GM18909 (cell line): ENCODE data around the gene SSMEM1.
"Not testable (repeated sequence)": the region's sequence is repeated elsewhere in the genome, so short reads cannot be mapped to it uniquely, and the experiment has no call there.

Experiments
- ATAC-seq: cut with Tn5 transposase; IDR thresholded peaks from one replicate; pipeline ENCODE4 v1.9.1; 2021; ENCODE audit warnings: mild to moderate bottlenecking; ENCODE audit not compliant: unreplicated experiment, poor library complexity

SSMEM1 gene, protein sequence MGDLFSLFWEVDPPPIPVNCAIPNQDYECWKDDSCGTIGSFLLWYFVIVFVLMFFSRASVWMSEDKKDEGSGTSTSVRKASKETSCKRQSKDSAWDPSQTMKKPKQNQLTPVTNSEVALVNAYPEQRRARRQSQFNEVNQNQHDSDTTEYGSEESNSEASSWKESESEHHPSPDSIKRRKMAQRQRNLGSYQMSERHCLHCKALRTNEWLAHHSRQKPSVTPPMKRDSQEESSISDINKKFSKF

GRCh38 chr7:130207642-130208041 lies at the start of gene SSMEM1:
SSMEM1 (plus strand) TSS chr7:130207860; CDS start chr7:130207911, 51 bp downstream.
- ATAC-seq = no peak

DNA sequence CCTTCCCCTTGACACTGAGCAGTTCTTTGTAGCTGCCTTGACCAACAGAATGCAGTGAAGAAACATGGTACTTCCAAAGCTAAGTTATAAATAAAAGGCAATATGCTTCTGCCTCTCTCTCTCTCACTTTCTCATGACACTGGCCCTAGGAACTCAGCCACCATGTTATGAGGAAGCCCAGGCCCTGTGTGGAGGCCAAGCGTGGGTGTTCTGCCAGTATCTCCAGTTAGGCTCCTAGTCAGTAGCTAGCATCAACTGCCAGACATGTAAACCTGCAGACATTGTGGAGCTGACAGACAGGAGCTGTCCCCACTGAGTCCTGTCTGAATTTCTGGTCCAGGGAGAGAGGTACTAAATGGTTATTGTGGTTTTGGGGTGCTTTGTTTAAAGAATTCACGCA lies 47.6 kb upstream of the SSMEM1 start:
- no peak for ATAC-seq

DNA sequence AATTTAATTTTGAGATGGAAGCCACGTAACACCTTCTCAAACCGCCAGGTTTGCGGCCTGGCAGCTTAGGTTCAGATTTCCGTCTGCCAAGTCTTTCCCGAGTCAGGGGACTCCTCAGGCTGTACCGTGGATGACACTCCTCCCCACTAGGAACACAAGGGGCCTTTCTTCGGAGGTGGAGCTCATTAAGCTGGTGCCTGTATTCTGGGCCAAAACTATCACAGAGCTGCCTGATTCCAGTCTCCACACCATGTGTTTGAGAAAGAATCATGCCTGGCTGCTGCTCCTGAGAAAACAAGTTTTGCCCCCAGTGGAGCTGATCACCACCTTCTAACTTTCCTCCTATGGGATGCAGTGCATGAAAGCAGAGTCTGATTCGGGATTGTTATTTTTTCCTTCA lies 47.2 kb upstream of the SSMEM1 start:
- ATAC-seq = no peak

DNA sequence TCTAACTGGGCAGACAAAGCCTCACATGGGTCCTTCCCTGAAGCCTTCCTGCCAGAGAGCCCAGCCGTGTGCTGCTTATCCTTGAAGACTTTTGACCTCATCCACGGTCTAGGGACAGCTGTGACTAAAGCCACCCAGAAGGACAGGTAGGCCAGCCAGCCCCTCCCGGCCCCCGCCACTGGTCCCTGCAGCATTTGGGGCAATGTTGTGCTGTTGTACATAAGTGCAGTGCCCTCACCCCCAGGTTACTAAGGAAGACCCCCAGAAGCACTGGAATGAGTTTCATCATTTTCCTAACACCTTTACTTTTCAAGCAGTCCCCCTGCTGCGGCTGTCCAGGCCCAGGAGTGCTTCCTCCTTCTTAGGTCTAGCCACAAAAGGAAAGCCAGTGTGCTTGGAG lies 45.5 kb upstream of the SSMEM1 start:
- ATAC-seq = no peak

GRCh38 chr7:130174237-130174959 lies 33.3 kb upstream of the SSMEM1 start:
- ATAC-seq = no peak

GRCh38 chr7:130178251-130178650 lies 29.4 kb upstream of the SSMEM1 start:
- ATAC-seq = no peak

DNA sequence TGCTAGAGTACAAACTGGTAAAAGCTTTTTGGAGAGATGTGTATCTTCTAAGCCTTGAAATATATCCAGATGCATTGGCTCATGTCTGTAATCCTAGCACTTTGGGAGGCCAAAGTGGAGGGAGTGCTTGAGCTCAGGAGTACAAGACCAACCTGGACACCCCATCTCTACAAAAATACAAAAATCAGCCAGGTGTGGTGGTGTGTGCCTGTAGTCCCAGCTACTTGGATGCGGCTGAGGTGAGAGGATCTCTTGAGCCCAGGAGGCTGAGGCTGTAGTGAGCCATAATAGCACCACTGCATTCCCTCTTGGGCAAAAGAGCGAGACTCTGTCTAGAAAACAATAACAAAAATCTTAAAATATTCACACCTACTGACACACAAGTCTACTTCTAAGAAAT lies 28.0 kb upstream of the SSMEM1 start:
- no peak for ATAC-seq

DNA sequence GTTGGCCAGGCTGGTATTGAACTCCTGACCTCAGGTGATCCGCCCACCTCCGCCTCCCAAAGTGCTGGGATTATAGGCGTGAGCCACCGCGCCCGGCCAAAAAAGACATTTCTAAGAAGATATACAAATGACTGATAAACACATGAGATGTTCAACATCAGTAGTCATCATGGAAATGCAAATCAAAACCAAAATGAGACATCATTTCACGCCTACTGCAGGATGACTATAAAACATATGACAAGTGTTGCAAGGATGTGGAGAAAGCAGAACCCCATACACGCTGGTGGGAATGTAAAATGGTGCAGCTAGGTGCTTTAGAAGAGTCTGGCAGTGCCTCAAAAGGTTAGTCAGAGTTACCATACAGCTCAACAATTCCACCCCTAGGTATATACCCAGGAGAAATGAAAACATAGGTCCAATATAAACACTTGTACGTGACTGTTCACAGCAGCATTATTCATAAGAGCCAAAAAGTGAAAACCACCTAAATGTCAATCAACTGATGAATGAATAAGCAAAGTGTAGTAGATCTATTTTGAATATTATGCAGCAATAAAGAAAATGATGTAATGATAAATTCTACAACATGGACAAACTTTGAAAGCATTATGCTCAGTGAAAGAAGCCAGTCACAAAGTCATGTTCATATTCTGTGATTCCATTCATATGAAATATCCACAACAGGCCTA lies 26.9 kb upstream of the SSMEM1 start:
- ATAC-seq = no peak

DNA sequence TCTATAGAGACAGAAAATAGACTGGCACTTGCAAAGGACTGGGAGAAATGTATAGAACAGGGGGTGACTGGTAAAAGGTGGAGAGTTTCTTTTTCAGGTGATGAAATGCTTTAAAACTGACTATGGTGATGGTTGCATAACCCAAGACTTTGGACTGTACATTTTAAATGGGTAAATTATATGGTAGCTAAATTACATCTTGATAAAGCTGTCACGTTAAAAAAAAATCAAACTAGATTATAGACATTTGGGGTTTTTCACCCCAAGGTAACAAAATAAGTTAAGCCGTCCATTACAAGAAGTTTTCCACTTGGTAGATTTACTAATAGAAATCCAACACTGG lies 26.4 kb upstream of the SSMEM1 start:
- no peak for ATAC-seq

DNA sequence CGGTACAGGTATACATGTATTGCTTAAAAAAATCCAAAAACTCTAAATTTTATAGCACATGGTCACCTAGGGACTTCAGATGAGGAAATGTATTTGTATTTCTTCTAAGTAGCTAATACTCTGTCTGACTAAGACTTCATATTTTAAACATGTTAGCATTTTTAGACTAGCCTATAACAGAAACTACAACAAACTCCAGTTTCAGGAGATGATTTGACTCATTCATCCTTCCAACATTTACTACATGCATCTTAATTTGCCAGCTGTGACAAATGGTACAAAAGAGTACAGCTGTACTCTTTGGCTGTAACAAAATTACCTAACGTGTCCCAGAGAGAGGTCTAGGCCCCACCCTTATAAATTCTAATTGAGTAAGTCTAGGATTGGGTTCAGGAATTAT lies 24.7 kb upstream of the SSMEM1 start:
- peak; percentile 57 for ATAC-seq

DNA sequence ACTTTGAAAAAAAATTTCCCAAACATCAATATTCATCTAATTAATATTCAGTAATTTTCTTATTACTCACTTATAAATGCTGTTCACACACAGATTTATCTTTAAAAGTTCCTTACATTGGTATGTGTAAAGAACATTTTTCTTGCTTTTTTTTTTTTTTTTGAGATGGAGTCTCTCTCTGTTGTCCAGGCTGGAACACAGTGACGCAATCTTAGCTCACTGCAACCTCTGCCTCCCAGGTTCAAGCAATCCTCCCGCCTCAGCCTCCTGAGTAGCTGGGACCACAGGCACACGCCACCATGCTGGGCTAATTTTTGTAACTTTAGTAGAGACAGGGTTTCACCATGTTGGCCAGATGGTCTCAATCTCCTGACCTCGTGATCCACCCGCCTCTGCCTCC lies 23.3 kb upstream of the SSMEM1 start:
- not testable (repeated sequence) for ATAC-seq

- ATAC-seq = no peak
These were observed 20.3 kb upstream of the SSMEM1 start for GRCh38 chr7:130187360-130187759.

GRCh38 chr7:130189343-130189742 lies 18.3 kb upstream of the SSMEM1 start:
- ATAC-seq = no peak

DNA sequence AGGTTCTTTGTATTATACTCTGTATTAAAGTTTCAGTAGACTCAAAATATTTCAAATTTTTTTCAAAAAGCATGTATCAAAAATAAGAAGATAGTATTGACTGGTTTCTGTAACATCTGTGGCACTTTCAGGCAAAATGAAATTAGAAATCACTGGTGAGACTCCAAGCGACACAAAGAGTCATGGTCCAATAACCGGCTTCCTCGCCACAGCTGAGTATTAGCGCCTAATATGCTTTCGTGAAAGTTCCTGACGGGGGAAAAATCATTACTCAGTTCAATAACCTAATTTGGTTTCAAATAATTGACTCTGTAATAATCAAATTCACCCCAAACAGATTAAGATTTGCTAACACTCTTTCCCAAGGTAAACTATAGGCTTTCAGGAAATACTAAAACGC lies 15.9 kb upstream of the SSMEM1 start:
- no peak for ATAC-seq

- ATAC-seq = no peak
These were observed 12.3 kb upstream of the SSMEM1 start for GRCh38 chr7:130195396-130195795.

DNA sequence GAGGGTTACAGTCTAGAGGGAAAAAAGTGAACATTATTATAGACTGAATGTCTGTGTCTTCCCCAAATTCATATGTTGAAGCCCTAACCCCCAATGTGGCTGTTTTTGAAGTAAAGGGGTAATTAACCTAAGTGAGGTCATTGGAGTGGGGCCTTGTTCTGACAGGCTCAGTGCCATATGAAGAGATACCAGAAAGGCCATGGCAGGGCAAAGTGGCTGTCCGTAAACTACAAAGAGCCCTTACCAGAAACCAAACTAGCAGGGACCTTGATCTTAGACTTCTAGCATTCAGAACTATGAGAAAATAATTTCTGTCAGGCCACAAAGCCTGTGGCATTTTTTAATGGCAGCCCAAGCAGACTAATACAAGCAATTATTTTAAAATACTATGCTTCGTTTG lies 11.2 kb upstream of the SSMEM1 start:
- no peak for ATAC-seq

DNA sequence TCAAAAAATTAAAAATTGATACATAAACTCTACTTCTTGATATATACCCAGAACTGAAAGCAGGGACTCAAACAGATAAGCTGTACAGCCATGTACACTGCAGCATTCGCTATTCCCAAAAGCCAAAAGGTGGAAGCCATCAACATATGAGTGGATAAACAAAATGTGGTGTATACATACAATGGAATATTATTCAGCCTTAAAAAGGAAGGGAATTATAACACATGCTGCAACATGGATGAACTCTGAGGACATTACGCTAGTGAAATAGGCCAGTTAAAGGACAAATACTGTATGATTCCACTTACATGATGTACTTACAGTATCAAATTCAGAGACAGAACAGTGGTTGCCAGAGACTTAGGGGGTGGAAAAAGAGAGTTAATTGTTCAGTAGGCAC lies 10.6 kb upstream of the SSMEM1 start:
- ATAC-seq = no peak

DNA sequence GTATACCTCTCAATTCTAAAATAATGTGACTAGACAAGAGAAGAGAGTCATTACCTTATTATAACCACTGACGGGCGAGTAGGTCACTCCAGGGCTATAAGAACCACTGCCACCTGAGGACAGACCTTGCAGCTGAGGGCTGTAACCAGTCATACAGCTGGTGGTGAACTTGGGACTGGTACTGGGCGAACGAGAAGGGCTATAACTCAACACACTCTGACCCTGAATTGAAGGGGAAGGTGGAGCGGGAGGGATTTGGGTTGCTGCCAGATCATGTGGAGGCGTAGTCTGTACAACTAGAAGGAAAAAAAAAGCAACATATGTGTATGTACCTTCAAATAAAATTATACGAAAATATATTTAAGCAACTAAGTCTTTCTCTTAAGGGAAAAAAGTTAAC lies 5.9 kb upstream of the SSMEM1 start:
- ATAC-seq = no peak

- ATAC-seq = peak; percentile 97
These were observed 2.3 kb upstream of the SSMEM1 start, which contains the start of gene TMEM209 for GRCh38 chr7:130205084-130205947. TMEM209 (minus strand) TSS chr7:130205406; CDS start chr7:130205375, 31 bp downstream.

DNA sequence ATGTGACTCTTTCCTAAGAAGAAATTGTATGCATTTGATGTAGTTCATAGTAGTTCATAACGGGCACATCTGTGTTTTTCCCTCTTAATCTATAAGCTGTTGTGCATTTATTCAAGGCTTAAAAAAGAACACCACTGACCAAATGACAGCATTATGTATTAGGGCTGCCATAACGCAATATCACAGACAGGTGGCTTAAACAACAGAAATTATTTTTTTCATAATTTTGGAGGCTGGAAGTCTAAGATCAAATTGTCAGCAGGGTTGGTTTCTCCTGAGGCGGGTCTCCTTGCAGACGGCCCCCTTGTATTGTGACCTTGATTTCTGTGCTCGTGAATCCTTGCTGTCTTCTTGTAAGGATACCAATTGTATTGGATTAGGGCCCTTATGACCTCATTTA lies 627 bp upstream of the SSMEM1 start:
- no peak for ATAC-seq

GRCh38 chr7:130208516-130208915 lies 856 bp downstream of the SSMEM1 start:
- no peak for ATAC-seq
